Measurements from ENCODE around the gene CPD. TPM values are rescaled to one million over a fixed set of nuclear protein-coding genes. Genes with fewer than 3 reads are reported as not detected.

The CPD gene
- polyA plus RNA-seq, 4 donors: 51.1 to 109 (median 85.7) TPM

- DNase-seq (ENCODE audit: low read depth in 4 of 4, low spot score in 3 of 4): no peak
Observed at GRCh38 chr17:30352240-30352814, 26.4 kb upstream of the CPD start.

DNA sequence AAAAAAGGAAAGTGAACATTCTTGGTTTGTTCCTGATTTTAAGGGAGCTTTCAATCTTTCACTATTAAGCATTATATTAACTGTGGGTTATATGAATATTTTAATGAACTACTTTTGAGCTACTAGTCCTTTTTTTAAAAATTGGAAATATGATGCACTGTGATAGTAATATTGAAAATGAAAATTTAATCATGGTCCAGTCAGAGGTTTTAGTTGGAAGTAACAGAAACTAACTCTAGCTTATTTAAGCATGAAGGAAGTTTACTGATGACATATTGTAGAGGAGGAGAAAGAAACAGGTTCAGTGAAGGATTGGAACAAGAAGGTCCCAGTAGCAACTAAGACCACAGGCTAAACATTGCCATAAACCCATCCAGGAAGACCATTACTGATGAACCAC lies 24.0 kb upstream of the CPD start:
- DNase-seq (ENCODE audit: low read depth in 4 of 4, low spot score in 3 of 4): no peak

DNA sequence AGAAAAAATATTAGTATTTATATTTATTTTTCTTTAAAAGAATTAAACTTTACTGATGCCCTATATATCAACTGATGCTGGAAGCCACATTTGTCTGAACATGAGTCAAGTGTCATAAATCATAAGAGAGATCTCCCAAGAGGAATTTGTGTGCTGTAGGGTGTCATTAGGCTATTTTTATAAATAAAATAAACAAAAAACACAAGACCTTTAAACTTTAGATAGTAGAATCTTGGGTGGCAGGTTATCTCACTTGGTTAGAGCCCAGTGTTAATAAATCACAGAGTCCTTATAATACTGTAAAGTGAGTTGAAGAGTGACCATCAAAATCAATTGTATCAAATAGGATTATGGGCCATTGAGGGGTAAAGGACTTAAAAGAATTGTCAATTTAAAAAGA lies 21.3 kb upstream of the CPD start:
- no peak for DNase-seq (ENCODE audit: low read depth in 4 of 4, low spot score in 3 of 4)

DNA sequence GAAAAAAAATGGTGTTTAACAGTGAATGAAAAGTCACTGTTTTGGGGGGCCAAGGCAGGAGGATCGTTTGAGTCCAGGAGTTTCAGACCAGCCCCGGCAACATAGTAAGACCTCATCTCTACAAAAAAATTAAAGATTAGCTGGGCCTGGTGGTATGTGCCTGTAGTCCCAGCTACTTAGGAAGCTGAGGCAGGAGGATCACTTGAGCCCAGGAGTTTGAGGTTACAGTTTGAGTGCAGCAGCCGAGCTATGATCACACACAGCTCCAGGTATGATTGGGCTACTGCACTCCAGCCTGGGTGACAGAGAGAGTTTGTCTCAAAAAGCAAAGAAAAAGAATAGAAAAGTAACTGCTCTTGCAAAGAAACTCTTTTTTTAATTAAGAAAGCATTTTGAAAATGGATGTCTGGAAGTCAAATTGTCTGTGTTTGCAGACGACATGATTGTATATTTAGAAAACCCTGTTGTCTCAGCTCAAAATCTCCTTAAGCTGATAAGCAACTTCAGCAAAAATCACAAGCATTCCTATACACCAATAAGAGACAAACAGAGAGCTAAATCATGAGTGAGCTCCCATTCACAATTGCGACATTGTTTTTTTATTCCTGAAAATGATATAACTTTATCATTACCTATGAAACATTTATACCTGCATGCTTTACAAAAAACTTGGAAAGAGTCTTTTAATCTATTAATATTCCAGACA lies 20.5 kb upstream of the CPD start:
- DNase-seq (ENCODE audit: low read depth in 4 of 4, low spot score in 3 of 4): no peak

GRCh38 chr17:30360086-30360808 lies 18.5 kb upstream of the CPD start:
- DNase-seq (ENCODE audit: low read depth in 4 of 4, low spot score in 3 of 4): no peak

GRCh38 chr17:30361766-30362279 lies 16.9 kb upstream of the CPD start:
- DNase-seq (ENCODE audit: low read depth in 4 of 4, low spot score in 3 of 4): no peak

- DNase-seq (ENCODE audit: low read depth in 4 of 4, low spot score in 3 of 4): no peak
Observed at GRCh38 chr17:30363715-30364202, 15.0 kb upstream of the CPD start.

- no peak for DNase-seq (ENCODE audit: low read depth in 4 of 4, low spot score in 3 of 4)
Observed at GRCh38 chr17:30366536-30366935, 12.2 kb upstream of the CPD start.

GRCh38 chr17:30368912-30369720 lies 9.6 kb upstream of the CPD start:
- DNase-seq (ENCODE audit: low read depth in 4 of 4, low spot score in 3 of 4): no peak

GRCh38 chr17:30369995-30370394 lies 8.7 kb upstream of the CPD start:
- no peak for DNase-seq (ENCODE audit: low read depth in 4 of 4, low spot score in 3 of 4)

GRCh38 chr17:30372755-30373154 lies 6.0 kb upstream of the CPD start:
- no peak for DNase-seq (ENCODE audit: low read depth in 4 of 4, low spot score in 3 of 4)

DNA sequence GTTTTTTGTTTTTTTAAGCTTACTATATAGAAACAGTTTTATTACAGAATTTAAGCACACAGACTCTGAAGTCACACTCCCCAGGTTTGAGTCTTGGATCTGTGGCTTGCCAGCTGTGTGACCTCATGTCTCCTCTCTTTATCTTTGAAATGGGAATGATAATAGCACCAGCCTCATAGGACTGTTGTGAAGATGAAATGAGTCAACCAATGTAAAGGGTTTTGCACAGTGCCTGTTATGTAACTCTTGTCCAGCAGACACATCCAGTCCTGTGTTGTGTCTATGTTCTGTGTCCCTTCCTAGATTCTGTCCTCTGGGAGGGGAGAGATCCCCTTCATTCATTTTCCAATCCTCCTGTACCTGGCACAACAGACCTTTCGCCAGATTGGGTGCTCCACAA lies 3.1 kb upstream of the CPD start:
- DNase-seq (ENCODE audit: low read depth in 4 of 4, low spot score in 3 of 4): no peak

DNA sequence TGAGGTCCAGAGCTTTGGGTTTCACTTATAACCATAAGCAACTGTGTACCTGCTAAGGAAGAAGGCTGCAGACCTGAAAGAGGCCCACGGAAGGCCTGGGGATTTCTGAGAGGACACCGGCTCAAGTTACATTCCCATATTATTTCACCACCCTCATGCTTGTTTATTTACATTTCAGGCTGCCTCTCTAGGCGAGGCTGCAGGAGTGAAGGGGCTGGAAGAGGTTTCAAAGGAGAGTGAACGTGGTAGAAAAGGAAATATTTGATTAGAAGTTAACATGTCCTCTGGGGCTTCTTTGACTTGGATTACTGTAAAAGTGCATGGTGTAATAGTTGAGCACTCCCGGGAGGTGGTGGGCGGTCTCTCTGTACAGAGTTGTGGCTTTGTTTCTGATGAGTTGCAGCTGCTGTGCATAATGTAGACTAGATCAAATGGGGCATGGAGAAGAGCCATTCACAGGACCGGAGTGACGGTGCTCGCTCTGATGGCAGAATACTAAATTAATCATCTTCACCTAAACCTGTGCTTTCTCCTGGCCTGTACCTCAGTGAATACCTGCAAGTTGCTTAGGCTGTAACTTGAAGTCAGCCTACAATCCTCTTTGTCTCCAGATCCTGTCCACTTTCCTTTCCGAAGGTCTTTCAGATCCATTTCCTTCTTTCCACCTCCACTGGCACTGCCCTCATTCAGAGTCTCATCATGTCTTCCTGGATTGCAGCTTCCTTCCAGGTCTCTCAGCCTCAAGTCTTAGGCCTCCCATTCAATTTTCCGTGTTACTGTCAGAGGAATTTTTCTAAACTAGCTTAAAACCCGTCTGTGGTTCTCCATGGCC lies 1.9 kb upstream of the CPD start:
- peak in 2 of 4 donors; percentile 56 to 68 for DNase-seq (ENCODE audit: low read depth in 4 of 4, low spot score in 3 of 4)

GRCh38 chr17:30377574-30378240 lies 1.0 kb upstream of the CPD start:
- no peak for DNase-seq (ENCODE audit: low read depth in 4 of 4, low spot score in 3 of 4)

GRCh38 chr17:30378241-30378824 lies 394 bp upstream of the CPD start:
- no peak for DNase-seq (ENCODE audit: low read depth in 4 of 4, low spot score in 3 of 4)

DNA sequence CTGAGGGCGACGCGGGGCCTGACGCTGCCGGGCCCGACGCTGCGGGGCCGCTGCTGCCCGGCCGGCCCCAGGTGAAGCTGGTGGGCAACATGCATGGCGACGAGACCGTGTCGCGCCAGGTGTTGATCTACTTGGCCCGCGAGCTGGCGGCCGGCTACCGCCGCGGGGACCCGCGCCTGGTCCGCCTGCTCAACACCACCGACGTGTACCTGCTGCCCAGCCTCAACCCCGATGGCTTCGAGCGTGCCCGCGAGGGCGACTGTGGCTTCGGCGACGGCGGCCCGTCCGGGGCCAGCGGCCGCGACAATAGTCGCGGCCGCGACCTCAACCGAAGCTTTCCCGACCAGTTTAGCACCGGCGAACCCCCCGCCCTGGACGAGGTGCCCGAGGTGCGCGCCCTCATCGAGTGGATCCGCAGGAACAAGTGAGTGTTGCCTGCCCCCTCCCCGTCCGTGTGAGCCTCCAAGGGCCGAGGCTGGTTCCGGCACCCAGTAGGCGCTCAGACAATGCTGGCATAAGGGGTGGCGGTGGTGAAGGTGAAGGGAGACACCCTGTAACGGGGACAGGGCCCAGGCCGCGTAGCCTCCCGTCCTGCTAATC lies 676 bp downstream of the CPD start:
- no peak for DNase-seq (ENCODE audit: low read depth in 4 of 4, low spot score in 3 of 4)

DNA sequence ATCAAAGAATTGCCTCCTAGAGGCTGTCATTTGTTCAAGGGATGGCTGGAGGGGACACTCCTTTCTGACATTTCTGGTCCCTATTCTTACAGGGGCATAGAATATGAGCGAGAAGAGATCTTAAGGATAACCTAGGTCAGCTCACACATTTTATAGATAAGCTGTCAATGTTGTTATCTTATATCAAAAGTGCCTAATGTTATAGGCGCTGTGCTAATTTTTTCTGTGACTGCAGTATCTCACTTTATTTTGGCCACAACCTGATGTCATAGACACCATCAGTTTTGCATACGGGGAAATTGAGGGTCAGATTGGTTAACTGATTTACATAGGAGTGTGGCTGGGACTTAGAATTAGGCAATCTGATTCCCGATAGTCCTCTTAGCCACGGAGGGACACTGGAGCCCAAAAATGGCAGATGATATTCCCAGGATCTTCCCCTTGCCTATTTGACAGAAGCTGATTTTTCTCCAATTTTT lies 1.2 kb downstream of the CPD start:
- no peak for DNase-seq (ENCODE audit: low read depth in 4 of 4, low spot score in 3 of 4)

DNA sequence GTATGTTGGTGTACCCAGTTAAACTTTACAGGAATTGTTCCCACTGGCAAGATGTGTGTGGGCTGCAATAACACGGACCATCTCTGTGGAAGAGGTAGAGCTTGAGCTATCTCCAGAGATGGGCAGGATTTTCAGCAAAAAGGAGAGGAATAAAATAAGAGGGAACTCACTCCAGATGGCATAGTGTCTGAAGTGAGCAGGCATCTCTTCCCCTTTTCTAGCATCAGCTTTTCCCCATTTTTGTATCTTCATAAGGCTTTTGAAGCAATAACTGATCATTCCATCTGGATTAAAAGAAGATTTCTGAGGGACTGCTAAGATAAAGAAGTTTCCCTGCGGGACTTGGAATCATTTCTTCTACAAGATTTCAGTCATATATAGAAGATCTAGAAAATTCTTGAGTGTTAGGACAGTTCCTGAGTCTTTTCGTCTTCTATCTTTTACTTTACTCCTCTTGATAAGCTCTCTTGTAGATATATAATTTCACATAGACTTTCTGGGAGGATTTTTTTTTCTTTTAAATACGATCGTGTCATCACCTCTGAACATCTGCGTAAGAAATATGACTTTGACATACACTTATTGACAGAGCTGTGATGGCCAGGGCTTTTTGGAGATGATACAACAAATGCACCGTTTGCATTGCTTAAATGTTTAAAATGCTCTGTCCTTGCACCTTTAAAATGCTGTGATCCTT lies 2.1 kb downstream of the CPD start:
- DNase-seq (ENCODE audit: low read depth in 4 of 4, low spot score in 3 of 4): no peak

All from left renal pelvis (tissue), 4 donors.